ENCODE results near the gene ZDHHC21.
"Not testable (repeated sequence)": the region's sequence is repeated elsewhere in the genome, so short reads cannot be mapped to it uniquely, and the experiment has no call there.

The ZDHHC21 gene

DNA sequence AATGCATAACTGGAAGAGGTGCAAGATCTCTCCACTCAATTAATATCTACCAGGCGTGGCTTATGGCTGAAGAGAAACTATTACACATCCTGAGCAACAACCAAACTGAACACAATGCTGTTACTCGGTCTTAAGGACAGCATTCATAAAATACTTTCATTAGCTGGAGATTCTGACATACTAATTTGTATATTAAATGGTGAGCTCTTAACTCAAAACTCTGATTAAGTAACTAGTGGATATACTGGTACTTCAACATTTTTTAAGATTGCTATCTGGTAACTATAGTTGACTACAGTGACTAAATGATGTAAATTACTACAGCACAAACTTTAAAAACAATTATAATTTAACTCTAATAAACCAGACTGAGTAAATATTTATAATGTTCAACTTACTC is 15.8 kb downstream of the ZDHHC21 start:
- H3K9me3 ChIP-seq, result no peaks in the 10 kb centered on the region
- H3K4me3 ChIP-seq (ENCODE audit: low read depth, low read length), result no peak overlapping the region
- no peaks in the 10 kb centered on the region for H3K27me3 ChIP-seq
- no peak for TF ChIP-seq CTCF (IDR thresholded peaks at IDR 0.05; ENCODE audit: low read depth, low read length)
- H3K36me3 ChIP-seq, result no peaks in the 10 kb centered on the region; the same call in 1 of the 2 replicates
- no peak for DNase-seq
- no peaks in the 10 kb centered on the region for H3K4me1 ChIP-seq

DNA sequence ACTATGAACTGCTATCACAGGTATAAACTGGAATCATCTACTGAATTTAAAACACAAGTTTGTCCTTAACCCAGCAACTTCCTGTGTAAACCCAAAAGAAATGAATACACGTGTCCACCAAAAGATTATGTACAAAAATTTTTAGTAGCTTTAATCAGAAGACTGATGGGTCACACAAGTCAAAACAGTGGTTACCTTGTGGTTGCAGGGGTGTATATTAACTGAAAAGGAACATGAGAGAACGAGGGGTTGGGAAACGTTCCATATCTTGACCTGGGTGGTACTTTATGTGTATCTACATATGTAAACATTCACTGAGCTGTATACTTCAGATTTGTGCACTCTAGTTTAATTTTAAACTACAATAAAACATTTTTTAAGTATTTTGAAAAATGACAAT is 18.6 kb downstream of the ZDHHC21 start:
- Histone ChIP-seq H3K9me3 (no peaks in the 10 kb centered on the region), H3K36me3 (no peaks in the 10 kb centered on the region; the same call in 1 of the 2 replicates), H3K27me3 (no peaks in the 10 kb centered on the region), H3K4me3 (ENCODE audit: low read depth, low read length) (no peak overlapping the region), H3K4me1 (no peaks in the 10 kb centered on the region)
- DNase-seq, result no peak
- no peak for TF ChIP-seq CTCF (IDR thresholded peaks at IDR 0.05; ENCODE audit: low read depth, low read length)

- DNase-seq, result no peak
- no peak for TF ChIP-seq CTCF (IDR thresholded peaks at IDR 0.05; ENCODE audit: low read depth, low read length)
- no peak overlapping the region for H3K4me3 ChIP-seq (ENCODE audit: low read depth, low read length)
- H3K9me3 ChIP-seq, result no peaks in the 10 kb centered on the region
- H3K36me3 ChIP-seq, result no peaks in the 10 kb centered on the region; the same call in 1 of the 2 replicates
- H3K27me3 ChIP-seq, result no peaks in the 10 kb centered on the region
- no peaks in the 10 kb centered on the region for H3K4me1 ChIP-seq
Measured at GRCh38 chr9:14671377-14671776, 21.9 kb downstream of the ZDHHC21 start.

GRCh38 chr9:14670718-14671117 is 22.5 kb downstream of the ZDHHC21 start:
- H3K27me3 ChIP-seq, result no peaks in the 10 kb centered on the region
- H3K9me3 ChIP-seq, result no peaks in the 10 kb centered on the region
- no peaks in the 10 kb centered on the region; the same call in 1 of the 2 replicates for H3K36me3 ChIP-seq
- TF ChIP-seq CTCF (IDR thresholded peaks at IDR 0.05; ENCODE audit: low read depth, low read length), result no peak
- no peaks in the 10 kb centered on the region for H3K4me1 ChIP-seq
- H3K4me3 ChIP-seq (ENCODE audit: low read depth, low read length), result no peak overlapping the region
- no peak for DNase-seq

- H3K4me3 ChIP-seq (ENCODE audit: low read depth, low read length); DNase-seq; H3K36me3 ChIP-seq; H3K9me3 ChIP-seq; H3K27me3 ChIP-seq; H3K4me1 ChIP-seq: not testable (repeated sequence)
Measured at GRCh38 chr9:14664022-14664421, 29.2 kb downstream of the ZDHHC21 start.

GRCh38 chr9:14662060-14662453 is 31.2 kb downstream of the ZDHHC21 start:
- no peak overlapping the region for H3K4me3 ChIP-seq (ENCODE audit: low read depth, low read length)
- no peaks in the 10 kb centered on the region for H3K27me3 ChIP-seq
- no peak for DNase-seq
- H3K9me3 ChIP-seq, result no peaks in the 10 kb centered on the region
- TF ChIP-seq CTCF (IDR thresholded peaks at IDR 0.05; ENCODE audit: low read depth, low read length), result no peak
- no peaks in the 10 kb centered on the region for H3K36me3 ChIP-seq
- no peaks in the 10 kb centered on the region for H3K4me1 ChIP-seq
